ENCODE measurements around the gene BGN.
A peak's percentile ranks its signal among the peaks of the same experiment; 100 is the strongest.

Gene BGN

DNA sequence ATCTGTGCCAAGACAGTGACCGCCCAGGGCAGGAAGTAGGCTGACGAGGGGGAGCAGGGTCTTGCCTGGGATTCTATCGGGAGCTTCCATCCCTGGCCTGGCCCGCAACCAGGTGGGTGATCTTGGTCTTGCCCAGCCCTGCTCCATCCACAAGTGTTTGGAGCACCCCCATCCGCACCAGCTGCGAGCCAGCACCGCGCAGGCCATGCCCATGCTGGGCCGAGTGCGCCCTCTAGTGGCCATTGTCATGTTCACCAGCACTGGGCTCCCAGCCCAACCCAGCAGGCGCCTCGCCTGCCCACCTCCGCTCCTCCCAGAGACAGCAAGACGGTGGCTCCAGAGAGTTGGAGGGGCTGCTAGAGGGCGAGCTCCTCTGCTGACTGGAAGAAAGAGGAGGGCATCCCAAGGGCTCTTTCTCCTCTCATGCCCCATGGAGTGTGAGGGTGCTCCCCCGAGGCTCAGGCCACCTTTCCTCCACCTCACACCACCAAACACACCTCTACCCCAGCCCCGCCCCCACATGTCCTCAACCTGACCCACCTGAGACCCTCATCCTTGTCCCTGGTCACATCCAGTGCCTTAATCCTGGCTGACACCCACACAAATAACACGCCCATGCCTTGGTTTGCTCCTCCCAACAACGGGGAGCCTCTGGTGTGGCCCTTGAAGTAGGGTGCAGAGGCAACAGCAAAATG, 12.9 kb downstream of the BGN start:
- peak; percentile 44 for DNase-seq

DNA sequence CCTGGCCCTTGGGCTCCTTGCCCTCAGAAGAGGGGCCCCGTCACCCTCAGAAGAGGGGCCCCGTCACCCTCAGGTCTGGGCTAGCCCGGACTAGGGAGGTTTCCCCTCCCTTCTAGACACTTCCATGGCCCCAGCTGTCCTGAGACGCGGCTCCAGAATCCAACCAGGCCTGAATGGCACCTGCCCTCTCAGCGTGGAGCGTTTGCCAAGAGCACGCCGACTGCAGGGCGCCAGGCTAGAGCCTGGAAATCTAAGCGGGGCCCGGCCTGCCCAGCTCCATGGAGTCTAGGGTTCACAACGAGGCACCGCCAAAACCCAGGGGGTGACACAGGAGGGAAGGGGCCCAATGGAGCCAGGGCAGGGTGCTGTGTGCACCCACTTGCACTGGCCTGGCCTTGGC, 14.8 kb downstream of the BGN start:
- no peak for DNase-seq

DNA sequence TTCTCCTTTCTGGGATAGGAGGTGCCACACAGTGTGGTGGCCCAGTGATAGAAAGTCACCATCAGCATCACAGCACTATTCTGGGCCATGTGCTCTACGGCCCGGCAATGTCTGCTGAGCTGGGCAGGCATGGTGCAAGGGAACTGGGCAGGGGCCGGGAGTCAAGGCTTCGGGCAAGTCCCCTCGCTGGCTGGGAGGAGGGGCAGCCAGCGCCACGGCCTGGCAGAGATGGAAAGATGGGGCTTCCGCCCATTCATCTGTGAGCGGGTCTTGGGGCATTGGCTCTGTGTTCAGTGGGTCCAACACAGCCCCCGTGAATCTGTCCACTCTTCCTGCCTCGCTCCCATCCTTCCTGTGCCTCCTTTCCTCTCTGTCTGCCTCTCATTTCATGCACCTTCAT, 15.6 kb downstream of the BGN start:
- DNase-seq, result no peak

DNA sequence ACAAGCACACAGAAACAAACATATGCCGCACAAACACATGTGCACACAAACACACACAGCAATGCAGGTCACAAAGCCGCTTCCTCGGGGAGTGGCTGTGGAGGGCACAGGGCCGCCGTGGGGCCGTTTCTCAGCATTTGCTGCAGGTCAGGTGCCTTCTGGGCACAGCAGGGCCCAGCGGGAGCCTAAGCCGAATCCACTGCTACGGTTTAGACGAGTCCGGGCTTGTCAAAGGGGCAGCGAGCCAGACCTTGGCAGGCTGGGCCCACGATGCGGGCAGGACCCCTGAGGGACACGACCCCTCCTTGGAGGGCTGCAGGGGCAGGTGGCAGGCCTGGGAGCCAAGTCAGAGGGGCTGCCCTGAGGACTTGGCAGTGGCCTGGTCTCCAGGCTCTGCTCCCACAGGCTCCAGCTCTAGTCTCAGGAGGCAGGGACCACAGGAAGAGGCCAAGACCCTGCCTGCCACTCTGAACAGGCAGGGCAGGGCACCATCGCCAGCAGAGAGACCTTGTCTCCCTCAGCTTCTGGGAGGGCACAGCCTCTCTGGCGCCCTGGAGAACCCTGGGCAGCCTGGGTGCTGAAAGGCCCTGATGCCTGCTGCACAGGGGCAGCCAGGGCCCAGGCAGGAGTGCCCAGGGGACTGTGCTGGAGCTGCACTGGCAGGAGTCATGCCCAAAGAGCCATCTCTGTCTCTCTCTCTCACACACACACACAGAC, 17.2 kb downstream of the BGN start:
- DNase-seq, result no peak

DNA sequence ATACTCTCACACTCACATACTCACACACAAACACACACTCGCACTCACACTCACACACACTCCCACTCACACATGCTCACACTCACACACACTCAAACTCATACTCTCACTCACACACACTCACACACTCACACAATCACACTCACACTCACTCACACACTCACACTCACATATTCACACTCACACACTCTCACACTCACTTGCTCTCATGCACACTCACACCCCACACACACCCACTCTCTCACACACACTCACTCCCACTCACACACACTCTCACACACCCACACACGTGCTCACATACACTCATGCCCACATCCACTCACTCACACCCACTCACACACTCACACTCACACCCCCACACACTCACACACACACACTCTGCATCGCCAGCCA, 17.7 kb downstream of the BGN start:
- no peak for DNase-seq

DNA sequence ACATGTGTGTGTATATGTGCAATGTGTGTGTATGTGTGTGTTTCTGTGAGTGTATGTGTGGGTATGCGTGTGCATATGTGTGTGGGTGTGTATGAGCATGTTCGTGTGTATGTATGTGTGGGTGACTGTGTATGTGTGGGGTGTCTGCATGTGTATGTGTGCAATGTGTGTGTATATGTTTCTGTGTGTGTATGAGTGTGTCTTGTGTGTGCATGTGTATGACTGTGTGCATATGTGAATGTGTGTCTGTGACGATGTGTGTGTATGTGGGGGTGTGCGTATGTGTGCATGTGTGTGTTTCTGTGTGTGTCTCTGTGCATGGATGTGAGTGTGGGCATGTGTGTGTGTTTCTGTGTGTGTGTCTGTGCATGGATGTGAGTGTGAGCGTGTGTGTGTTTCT, 18.5 kb downstream of the BGN start:
- no peak for DNase-seq

DNA sequence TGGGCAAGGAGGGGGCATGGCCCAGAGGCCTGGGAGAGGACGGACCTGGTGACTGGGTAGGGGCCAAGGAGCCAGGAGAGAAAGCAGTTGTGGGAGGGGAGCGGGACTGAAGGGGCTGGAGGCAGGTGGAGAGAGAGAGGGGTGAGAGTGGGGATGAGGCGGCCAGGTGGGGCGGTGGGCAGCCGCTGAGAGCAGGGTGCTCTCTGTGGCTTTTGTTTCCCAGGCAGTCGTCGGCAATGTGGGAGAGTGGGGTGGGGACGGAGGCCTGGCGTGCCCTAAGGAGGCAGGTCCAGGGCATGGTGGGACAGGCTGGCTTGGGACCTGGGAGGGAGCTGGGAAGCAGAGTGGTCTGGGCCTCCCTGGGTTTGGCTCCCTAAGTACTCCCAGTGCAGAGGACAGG, 19.5 kb downstream of the BGN start:
- DNase-seq, result no peak

DNA sequence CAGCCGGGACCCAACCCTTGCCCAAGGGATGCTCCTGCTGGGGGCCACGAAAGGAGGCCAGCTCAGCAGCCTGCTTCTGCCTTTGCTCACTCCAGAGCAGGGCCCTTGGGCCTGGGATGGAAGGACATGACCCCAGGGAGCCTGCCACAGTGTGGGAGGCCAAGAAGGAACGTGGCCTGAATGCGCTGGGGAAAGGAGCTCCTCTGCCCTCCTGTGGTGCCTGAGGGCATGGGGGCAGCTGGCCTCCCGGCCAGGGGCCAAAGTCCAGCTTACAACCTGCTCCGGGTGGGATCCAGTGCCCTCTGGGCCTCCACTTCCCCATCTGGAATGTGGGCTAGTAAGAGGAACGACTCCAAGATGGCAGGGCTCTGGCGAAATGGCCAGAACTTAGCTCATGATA, 20.7 kb downstream of the BGN start:
- DNase-seq, result no peak

DNA sequence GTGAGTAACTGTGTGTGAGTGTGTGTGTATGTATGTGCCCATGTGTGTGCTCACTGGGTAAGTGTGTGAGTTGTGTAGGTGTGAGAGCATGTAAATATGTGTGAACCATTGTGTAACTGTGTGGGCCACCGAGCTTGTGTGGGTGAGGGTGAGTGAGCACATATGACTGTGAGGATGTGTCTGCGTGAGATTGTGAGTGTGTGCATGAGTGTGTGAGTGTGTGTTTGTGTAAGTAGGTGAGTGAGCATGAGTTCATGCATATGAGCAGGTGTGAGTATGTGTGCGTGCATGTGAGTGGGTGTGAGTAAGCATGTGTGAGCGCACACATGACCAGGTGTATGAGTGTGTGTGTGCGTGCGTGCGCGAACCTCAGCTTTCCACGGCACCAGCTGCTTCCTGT, 21.3 kb downstream of the BGN start:
- no peak for DNase-seq

DNA sequence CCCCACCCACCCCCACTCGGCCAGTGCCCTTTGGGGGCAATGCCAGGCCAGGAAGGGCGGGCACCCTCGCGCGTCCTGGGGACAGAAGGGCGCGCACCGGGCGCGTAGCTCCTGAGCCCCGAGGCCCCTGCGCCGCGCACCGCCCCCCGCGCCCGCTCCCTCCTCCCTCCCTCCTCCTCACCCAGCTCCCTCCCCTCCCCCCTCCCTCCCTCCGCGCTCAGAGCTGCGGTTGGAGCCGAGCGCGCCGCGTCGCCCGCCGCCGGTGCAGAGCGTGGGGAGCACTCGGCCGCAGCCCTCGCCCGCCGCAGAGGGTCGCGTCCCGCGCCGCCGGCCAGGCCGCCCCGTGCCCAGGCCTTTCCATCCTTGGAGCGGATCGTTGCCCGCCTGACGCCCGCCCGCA, 22.6 kb downstream of the BGN start, which contains the start of gene ATP2B3:
ATP2B3 (plus strand) TSS at position 220 of the 400 bp plus-strand sequence. CDS start 18,606 bp downstream, outside the sequence.
- no peak for DNase-seq

DNA sequence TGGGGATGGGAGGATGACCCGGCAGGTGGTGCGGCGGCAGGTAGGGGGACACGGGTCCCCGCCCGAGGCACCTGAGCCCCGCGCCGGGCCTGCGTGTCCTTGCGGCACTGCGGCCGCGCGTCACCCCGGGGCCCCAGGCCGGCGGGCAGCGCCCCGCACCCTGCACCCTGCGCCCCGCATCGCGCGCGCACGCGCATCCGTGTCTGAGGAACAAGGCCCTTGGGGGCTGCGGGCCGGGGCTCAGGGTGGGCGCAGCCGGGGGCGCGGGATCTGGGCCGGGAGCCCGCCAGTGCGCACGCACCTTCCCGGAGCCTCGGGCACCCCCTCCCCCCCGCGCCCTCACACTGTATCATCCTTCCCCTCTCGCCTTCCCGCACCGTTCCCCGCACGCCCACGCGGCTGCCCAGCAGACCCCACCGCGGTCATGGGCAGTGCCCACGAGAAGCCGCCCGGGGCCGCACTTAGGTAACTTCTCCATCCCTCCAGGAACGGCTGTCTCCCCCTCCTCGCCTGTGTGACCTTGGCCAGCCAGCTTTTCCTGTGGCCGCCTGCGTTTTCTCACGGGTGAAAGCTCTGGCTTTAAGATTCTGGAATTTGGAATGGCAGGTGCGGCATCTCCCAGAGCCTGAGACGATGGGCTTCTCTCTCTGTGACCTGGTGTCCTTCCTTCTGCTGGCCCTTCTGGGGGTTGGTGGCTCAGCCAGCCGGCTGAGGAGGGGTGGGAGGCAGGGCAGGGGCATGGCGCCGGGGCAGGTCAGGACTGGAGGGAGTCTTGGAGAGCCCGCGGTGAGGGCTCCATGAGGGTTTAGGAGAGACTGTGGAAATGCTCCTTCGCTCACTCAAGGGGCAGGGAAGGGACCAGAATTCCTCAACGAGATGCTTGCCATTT, 23.4 kb downstream of the BGN start:
- DNase-seq, result no peak

DNA sequence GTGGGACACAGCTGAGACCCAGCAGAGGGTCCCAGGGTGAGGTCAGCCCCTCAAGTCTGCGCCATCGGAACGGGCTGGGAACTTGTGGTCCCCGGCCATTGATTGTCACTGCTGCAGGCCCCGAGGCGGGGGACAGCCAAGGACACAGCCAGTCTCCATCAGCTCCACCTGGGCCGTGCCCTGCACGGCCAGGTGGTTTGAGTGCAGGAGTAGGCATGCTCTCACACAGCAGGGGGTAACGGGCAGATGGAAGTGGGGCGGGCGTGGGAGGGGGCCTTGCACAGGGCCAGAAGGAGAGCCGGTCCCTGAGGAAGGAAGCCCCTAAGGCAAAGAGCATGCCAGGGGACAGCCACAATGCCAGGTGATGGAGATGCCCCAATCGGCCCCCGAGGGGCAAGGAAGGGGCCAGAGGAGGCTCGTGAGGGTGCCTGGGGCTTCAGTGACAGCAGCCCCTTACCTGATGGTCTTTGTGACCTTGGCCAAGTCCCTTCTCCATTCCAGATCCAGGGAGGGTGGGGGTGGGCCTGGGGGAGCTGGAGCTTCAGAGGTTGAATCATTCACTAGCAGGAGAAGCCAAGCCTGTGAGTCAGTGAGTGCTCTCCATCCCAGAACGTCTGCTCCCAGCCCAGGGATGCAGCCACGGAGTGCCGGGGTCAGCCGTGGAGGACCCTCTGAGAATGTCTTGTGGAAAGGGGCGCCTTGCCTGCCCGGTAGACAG, 24.9 kb downstream of the BGN start:
- no peak for DNase-seq

DNA sequence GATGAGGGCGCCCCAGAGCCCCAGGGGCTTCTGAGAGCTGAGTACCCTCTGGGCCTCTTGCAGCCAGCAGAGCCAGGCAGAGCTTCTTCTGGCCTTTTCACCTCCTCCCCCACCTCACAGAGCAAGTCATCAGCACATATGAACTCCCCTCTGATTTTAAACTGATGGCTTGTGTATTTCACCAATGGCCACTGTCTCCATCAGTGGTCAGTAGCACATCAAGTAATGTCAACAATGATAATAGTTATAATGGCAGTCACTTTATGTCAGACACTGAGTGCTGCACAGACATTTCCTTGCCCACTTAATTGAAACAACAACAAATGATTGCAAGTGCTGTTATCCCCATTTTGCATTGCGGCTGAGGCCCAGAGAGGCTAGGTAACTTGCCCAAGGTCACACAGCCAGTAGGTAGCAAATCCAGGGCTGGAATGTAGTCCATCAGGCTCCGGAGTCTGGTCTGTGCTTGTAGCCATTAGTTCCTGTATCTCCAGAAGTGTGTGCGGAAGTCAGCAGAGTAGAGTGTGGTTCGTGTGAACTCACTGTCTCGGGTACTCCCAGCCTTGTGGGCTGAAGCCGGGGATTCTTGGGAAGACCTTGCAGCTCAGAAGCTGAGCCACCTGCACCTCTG, 25.6 kb downstream of the BGN start:
- no peak for DNase-seq

DNA sequence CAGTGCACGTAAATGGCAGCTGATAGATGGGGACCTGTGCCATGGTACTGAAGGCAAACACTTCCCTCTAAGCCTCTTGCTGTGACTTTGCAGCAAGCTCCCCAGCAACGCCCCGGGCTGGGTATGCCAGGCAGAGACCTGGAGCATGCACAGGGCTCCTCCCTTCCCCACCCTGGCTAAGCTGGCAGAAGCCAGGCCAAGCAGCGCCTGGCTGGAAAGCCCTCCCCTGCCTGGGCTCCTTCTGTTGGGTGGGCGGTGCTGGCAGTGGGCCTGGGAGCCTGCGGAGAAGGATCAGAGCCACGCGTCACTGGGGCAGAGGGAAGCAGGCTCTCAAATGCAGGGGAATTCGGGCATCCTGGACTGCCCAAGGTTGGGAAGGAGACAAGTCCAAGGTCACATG, 26.3 kb downstream of the BGN start:
- no peak for DNase-seq

DNA sequence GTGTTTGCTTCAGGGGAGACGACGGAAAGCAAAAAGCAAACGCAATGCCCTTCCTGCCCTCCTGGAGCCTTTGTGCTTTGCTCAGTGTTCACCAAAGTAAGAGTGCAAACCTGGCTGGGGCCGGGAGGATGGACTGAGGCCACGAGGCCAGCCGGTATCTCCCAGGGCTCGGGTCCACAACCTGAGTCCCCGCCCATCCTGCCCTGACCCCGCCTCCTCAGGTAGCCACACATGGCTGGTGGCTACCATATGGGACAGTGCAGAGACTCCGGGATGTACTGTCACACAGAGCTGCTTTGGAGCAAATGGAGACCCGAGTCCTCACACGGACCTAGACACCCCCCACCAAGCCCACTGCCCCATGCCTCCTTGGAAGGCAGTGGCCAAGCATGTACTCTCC, 27.5 kb downstream of the BGN start:
- no peak for DNase-seq

DNA sequence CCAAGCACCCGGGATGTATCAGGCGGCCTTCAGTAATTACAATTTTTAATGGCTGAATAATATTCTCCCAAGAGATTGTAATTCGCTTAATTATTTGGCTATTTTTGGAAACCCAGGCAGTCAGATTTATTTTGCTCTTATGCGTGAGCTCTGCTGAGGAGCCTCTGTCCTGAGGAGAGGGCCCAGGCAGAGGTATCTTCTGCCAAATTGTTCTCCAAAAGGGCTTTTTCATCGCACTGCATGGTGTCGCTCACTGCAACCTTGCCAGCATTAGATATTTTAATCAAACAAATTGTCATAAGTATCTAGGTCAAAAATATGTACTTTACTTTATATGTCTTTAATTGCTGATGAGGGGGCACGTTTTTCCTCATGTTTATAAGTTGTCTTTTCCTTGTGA, 28.5 kb downstream of the BGN start:
- DNase-seq, result no peak

DNA sequence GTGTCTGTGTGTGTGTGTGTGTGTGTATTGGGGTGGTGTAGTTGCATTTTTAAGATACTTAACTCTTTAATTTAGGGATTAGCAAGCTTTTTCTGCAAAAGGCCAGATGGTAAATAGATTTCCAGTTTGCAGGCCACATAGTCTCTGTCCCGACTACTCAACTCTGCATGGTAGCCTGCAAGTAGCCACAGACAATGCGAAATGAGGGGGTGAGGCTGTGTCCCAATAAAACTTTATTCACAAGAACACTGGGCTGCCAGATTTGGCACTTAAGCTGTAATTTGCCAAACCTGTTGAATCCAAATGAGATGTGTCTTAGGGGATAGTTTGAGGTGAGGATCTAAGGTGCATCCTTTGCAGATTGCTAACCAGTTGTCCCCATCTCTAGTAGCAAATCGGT, 29.5 kb downstream of the BGN start:
- DNase-seq, result no peak

DNA sequence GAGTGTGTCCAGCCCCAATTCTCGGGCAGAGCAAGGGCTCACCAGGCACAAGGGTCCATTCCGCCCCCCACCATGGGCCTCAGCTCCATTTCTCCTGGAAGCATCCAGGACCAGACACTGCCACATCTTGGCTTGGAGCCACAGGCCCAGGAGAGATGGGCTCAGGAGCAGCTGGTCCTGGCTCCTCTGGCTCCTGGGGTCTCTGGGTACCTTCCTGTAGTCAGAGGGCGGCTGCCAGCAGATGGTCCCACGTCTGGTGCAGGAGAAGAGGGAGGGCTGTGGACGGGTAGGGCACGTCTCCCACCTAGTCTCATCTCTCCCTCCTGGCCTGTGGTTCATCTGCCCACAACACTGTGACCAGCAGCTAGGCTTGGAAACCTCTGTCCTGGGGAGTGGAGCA, 30.7 kb downstream of the BGN start:
- no peak for DNase-seq

DNA sequence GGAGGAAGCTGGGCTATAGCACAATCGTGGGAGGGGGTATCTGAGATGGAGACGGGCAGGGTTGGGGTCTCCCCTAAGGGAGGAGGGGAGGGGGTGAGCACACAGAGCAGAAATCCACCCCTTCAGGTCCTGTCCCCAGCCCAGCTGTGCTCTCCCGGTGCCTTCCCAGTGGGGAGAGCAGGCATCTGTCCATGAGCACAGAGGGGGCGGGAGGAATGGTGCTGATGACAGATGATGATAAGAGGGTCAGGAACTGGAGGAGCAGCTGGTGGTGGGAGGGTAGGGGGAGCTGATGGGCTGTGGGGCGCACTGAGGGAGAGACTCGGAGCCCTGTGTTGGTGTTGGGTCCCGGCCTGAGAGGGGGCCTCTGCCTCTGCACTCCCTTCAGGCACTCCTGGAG, 31.3 kb downstream of the BGN start:
- DNase-seq, result no peak

DNA sequence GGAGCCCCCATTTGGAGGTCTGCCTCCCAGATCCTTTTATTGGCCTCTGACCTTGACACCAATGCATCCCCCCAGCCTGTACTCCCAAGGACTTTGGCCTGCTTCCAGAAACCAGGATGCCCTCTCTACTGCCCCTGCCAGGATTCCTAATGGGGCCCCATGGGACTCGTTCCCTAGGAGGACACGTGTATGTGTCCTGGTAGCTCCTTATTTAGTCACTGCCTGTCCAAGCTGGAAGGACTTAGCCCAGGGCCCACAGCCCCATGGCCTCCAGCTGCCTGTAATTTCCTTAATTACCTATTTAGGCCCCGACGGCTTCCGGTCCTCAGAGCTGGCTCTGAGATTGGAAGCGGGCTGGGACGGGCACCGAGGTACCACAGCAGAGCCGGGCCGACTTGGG, 32.0 kb downstream of the BGN start:
- DNase-seq, result no peak

DNA sequence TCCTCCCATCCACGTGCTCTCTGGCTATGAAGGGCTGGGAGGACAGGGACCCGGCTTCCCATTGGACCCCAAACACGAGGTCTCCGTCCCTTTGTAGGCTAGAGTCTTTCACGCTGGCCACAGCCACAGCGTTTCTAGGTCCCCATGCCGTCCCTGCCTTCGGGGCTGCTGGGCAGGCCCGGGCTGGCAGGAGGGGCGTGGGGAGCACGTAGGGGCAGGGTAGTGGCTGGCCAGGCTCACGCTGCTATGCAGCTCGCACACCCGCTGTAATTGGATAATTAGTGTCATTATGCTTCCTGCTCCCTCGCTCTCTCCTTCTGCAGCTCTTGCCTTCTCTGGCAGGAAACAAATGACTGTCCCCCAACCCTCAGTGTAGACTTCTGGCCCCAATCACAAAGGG, 32.4 kb downstream of the BGN start:
- DNase-seq, result no peak

DNA sequence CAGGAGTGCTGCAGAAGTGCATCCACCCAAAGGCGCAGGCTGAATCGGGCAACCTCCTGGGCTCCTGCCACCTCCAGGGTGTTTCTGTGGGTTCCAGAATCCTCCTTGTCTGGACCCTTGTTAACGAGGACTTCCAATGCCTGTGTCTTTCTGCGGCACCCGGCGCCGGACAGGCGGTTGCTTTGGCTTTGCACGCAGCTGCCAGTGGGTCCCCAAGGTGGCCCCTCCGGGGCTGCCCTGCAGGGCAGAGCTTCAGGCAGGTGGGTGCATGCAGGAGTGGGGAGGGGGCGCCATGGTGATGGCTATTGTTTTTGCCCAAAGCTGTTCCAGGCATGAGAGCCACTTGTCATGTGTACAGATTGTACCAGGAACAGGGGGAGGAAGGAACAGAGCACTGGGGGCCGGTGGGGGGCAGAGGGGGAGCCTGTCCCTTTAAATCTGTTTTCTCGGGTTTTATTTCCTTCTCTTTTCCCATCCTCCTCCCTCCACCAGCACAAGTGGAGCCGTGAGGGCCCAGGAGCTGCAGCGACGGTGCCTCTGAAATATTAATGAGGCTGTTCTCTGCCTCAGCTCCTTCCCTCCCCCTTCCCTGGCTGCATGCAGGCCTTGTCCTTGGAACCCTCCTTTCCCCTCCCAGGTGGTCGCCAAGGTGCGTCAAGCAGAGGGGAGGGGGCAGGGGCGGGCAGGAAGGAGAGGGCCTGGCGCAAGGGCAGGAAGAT, 35.8 kb downstream of the BGN start:
- no peak for DNase-seq
